Colonic mucosa (tissue), 4 donors: ENCODE measurements around the gene CHMP4B. TPM values are rescaled to one million over a fixed set of nuclear protein-coding genes. Genes with fewer than 3 reads are reported as not detected.

Experiments
- DNase-seq: peaks from one replicate; pipeline ENCODE4 v3.0.0-alpha.2; 2020
- H3K27ac ChIP-seq: fragments of 200-600 bp; one replicate; pipeline ENCODE4 v1.8.0; 2021
- H3K27me3 ChIP-seq: fragments of 200-600 bp; one replicate; pipeline ENCODE4 v1.8.0; 2021
- H3K36me3 ChIP-seq: fragments of 200-600 bp; one replicate; pipeline ENCODE4 v1.8.0; 2021
- H3K4me1 ChIP-seq: fragments of 200-600 bp; one replicate; pipeline ENCODE4 v1.8.0; 2021; ENCODE audit warnings: mild to moderate bottlenecking
- H3K4me3 ChIP-seq: fragments of 200-600 bp; one replicate; pipeline ENCODE4 v1.8.0; 2021
- H3K9ac ChIP-seq, 2 donors: one replicate each; pipeline ENCODE4 v1.7.0; 2013; ENCODE audit warnings: control low read depth in 2 of 2, low read depth in 2 of 2, low read length in 2 of 2
- H3K9me3 ChIP-seq: fragments of 200-600 bp; one replicate; pipeline ENCODE4 v1.8.0; 2021
- intact Hi-C: fragments of 100-400 bp; cut with DNase I; formaldehyde crosslinking; loops from one replicate; pipeline ENCODE4 v1.14.1; 2022
- total RNA-seq, 2 donors: library from RNA; stranded (reverse); fragmentation: NEBNext Ultra II Directional in 1 of 2; extraction: Animal tissue kit (Norgen Biotek cat#: 25700) in 1 of 2; gene quantifications; one replicate each; pipeline ENCODE4 v1.2.1, GENCODE V29; 2021
- TF ChIP-seq, protein P1 (sequence below): fragments of 200-600 bp; IDR thresholded peaks from one replicate; pipeline ENCODE4 v1.8.0; 2022; ENCODE audit warnings: antibody characterized with exemption, mild to moderate bottlenecking
- donor health status: healthy.
- donor health status: DM: no; HTN: no; CAD: no.
- donor health status: DM: no; HTN: no; CAD: no.

CHMP4B gene
- total RNA-seq, 2 donors from 2014 or later: 165 to 227 TPM

DNA sequence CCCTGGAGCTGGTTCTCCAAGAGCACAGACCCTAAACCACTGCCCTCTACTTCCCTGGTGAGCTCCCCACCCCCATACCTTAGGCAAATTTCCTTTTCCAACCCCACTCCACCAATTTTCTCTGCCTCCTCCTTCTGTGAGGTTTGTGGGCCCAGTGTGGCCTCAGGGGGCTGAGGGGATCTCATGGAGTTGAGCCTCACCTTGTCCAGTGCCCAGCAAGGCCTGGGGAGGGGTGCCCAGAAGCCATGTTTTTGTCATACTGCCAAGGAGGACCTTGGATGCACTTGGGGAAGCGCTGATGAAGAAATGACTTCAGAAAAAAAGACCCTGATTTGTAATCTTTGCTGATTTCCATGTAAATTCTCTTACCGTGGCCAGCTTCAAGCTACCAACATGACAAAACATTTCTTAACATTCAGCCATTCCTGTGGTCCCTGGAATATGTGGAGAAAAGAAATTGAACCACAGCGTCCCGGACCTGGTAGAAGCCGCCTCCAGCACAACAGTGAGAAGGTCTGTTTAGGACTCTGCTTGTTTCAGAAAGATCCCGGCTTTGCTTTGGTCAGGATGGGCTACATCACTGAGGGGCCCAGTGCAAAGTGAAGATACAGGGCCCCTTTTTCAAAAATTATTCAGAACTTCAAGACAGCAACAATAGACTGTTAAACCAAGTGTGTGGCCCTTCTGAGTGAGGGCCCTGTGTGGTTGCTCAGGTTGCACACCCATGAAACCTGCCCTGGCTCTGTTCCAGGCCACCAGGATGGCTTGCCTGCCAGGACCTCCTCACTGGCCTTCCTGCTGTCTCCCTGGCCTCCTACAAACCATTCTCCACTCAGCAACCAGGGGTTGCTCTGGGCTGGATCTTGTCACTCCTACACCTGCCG, 52.5 kb downstream of the CHMP4B start:
- Histone ChIP-seq H3K36me3 (no peaks in the 10 kb centered on the region), H3K27ac (no peak overlapping the region), H3K9ac (no peak overlapping the region), H3K4me3 (no peak overlapping the region), H3K4me1 (no peaks in the 10 kb centered on the region), H3K27me3 (no peaks in the 10 kb centered on the region), H3K9me3 (no peaks in the 10 kb centered on the region)
- intact Hi-C loops: loop anchor here (5.0 kb wide), 1 partner anchor 264 kb away; no protein-coding TSS in a partner anchor
- no peak for DNase-seq
- TF ChIP-seq, protein P1, sequence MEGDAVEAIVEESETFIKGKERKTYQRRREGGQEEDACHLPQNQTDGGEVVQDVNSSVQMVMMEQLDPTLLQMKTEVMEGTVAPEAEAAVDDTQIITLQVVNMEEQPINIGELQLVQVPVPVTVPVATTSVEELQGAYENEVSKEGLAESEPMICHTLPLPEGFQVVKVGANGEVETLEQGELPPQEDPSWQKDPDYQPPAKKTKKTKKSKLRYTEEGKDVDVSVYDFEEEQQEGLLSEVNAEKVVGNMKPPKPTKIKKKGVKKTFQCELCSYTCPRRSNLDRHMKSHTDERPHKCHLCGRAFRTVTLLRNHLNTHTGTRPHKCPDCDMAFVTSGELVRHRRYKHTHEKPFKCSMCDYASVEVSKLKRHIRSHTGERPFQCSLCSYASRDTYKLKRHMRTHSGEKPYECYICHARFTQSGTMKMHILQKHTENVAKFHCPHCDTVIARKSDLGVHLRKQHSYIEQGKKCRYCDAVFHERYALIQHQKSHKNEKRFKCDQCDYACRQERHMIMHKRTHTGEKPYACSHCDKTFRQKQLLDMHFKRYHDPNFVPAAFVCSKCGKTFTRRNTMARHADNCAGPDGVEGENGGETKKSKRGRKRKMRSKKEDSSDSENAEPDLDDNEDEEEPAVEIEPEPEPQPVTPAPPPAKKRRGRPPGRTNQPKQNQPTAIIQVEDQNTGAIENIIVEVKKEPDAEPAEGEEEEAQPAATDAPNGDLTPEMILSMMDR: no peak

DNA sequence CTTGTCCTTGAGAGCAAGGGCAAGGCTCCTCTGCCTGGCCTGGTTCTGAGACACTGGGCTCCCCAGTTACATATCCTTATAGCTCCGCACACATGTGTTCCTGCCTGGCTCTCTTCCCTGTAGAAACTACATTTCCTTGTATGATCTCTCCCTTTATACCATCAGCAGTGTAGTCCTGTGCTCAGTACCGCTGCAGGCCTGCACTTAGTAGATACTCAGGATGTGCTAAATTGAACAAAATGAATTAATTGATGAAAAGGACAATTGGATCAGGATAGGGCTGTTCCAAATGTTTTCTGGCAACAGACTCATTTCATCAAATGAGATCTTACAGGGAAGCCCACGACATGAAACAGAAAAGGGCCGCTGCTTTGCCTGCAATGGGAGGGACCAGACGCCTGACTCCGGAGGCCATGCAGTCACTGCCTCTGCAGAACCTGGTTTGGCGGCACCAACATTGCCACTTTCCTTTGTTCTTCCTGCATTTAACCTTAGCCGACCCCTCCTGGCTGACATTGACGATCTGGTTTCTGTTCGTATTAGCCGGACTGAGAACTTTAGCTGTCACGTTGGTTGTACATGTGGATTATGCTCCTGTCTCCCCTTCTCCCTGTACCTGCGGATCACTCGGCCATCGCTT, 53.3 kb downstream of the CHMP4B start:
- Histone ChIP-seq H3K36me3 (no peaks in the 10 kb centered on the region), H3K27ac (no peak overlapping the region), H3K4me3 (no peak overlapping the region), H3K27me3 (no peaks in the 10 kb centered on the region), H3K9ac (no peak overlapping the region), H3K4me1 (no peaks in the 10 kb centered on the region), H3K9me3 (no peaks in the 10 kb centered on the region)
- TF ChIP-seq, protein P1: no peak
- intact Hi-C loops: loop anchor here (5.0 kb wide), 1 partner anchor 263 kb away; no protein-coding TSS in a partner anchor
- DNase-seq: no peak

DNA sequence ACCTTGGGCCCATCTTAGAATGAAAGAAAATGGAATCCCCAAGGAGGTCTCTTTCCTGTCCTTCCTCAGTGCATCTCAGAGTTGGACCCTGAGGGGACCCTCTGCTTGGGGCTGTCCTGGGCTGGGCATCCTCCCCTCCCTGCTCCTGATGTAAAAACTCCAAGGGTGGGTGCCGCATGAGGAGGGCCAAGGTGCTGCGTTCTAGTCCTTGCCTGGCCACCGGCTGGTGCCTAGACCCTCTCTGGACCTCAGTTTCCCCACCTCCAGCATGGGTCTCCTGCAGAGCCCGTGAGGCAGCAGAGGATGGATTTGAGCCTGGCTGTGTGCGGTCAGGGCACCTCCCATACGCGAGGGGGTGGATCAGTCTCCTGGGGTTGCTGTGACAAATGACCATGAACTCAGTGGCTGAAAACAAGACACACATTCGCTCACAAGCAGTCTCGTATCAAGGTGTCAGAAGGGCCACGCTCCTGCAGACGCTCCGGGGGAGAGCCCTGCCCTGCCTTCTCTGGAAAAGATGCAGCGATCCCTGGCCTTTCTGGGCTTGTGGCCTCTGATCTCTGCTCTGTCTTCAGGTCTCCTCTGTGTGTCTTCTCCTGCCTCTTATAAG, 54.7 kb downstream of the CHMP4B start:
- no peak overlapping the region for H3K9ac ChIP-seq
- TF ChIP-seq, protein P1: no peak
- intact Hi-C loops: loop anchor here (5.0 kb wide), 1 partner anchor 201 kb away; no protein-coding TSS in a partner anchor
- no peaks in the 10 kb centered on the region for H3K9me3 ChIP-seq
- H3K27ac ChIP-seq: no peak overlapping the region
- H3K36me3 ChIP-seq: no peaks in the 10 kb centered on the region
- DNase-seq: no peak
- H3K27me3 ChIP-seq: no peaks in the 10 kb centered on the region
- no peak overlapping the region for H3K4me3 ChIP-seq
- no peaks in the 10 kb centered on the region for H3K4me1 ChIP-seq

DNA sequence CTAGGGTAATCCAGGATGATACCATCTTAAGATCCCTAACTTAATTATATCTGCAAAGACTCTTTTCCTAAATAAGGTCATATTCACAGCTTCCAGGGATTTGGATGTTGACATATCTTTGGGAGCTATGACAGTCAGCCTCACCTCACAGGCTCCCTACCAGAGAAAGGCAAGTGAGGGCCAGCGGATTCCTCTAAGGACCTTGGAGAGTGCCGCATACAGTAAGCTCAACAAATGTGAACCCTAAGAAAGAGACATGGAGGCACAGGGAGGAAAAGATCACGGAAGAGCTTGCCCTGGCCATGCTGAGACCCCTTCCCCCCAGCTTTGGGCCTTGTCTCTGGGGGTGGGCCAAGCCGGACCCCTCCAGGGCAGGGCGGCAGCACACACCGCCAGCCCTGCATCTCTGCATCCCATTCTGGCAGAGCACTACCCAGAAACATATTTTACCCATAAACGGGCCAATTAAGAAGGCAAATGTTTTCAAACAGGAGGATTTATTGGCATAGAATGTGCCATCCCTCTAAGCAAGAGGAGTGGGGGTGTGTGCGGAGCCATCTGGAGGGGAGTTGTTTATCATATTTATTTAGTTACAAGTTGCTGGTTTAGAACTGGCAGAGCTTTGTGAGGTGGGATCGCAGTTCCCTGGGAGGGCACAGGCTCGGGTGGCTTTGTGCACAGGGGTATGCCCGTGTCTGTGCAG, 55.4 kb downstream of the CHMP4B start:
- intact Hi-C loops: loop anchor here (5.0 kb wide), 1 partner anchor 201 kb away; no protein-coding TSS in a partner anchor
- Histone ChIP-seq H3K9ac (no peak overlapping the region), H3K27ac (no peak overlapping the region), H3K27me3 (no peaks in the 10 kb centered on the region), H3K4me3 (no peak overlapping the region), H3K4me1 (no peaks in the 10 kb centered on the region), H3K9me3 (no peaks in the 10 kb centered on the region), H3K36me3 (no peaks in the 10 kb centered on the region)
- DNase-seq: no peak
- TF ChIP-seq, protein P1: no peak

DNA sequence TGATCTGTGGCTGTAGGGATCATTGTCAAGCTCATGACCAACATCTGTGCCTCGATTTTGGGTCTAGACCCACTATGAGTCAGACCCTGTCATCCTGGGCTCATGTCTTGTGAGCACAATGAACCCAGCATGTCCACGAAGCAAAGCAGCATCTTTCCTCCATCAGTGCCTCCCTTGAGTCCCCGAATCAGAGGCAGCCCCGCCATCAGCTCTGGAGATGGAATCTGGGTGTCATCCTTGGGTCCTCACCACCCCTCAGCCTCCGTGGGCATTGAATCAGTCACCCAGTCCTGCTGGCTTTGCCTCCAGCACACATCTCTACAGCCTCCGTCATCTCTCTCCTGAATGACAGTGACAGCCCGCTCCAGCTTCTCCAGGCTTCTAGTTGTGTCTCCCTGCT, 56.9 kb downstream of the CHMP4B start:
- TF ChIP-seq, protein P1: no peak
- DNase-seq: no peak
- intact Hi-C loops: loop anchor here (5.0 kb wide), 1 partner anchor 199 kb away; no protein-coding TSS in a partner anchor
- H3K4me3 ChIP-seq: no peak overlapping the region
- no peak overlapping the region for H3K9ac ChIP-seq
- no peaks in the 10 kb centered on the region for H3K4me1 ChIP-seq
- no peak overlapping the region for H3K27ac ChIP-seq
- no peaks in the 10 kb centered on the region for H3K36me3 ChIP-seq
- no peaks in the 10 kb centered on the region for H3K9me3 ChIP-seq
- H3K27me3 ChIP-seq: no peaks in the 10 kb centered on the region
